Measurements from ENCODE around the gene KLHL4. TPM values are rescaled to one million over a fixed set of nuclear protein-coding genes. Genes with fewer than 3 reads are reported as not detected.
"Not testable (repeated sequence)": the region's sequence is repeated elsewhere in the genome, so short reads cannot be mapped to it uniquely, and the experiment has no call there.

KLHL4 gene
- total RNA-seq, 4 donors from 2014 or later = 0.08 to 0.32 TPM; not detected in 2

DNA sequence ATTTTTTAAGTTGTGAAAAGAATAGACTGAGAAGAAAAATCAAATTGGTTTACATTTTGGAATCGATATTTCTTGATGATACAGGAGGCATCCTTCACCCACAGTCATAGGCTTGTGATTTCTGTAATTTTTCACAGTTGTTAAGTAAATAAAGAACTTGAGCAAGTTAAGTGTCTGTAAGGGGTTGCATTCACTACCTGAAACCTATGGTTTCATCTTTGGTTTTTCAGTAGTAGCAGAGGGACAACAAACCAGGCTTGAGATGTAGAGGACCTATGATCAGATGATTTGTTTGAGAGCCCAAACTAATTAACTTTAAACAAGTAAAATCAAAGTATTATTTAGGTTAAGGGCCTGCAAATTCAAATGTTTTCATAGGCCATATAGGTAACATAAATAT, 175.6 kb downstream of the KLHL4 start:
- no peak overlapping the region for H3K27ac ChIP-seq
- no peaks in the 10 kb centered on the region for H3K36me3 ChIP-seq
- no peaks in the 10 kb centered on the region for H3K27me3 ChIP-seq
- H3K4me3 ChIP-seq = no peak overlapping the region
- no peaks in the 10 kb centered on the region for H3K4me1 ChIP-seq
- no peaks in the 10 kb centered on the region for H3K9me3 ChIP-seq
- WGBS = 80% methylated on average over 1 of the region's 1 CpG
- no peak for DNase-seq (ENCODE audit: low spot score in 2 of 2)
- TF ChIP-seq POLR2AphosphoS5 (IDR thresholded peaks at IDR 0.05) (no peak), EP300 (IDR thresholded peaks at IDR 0.05) (no peak), POLR2A (IDR thresholded peaks at IDR 0.05) (no peak)
- TF ChIP-seq, protein P1, sequence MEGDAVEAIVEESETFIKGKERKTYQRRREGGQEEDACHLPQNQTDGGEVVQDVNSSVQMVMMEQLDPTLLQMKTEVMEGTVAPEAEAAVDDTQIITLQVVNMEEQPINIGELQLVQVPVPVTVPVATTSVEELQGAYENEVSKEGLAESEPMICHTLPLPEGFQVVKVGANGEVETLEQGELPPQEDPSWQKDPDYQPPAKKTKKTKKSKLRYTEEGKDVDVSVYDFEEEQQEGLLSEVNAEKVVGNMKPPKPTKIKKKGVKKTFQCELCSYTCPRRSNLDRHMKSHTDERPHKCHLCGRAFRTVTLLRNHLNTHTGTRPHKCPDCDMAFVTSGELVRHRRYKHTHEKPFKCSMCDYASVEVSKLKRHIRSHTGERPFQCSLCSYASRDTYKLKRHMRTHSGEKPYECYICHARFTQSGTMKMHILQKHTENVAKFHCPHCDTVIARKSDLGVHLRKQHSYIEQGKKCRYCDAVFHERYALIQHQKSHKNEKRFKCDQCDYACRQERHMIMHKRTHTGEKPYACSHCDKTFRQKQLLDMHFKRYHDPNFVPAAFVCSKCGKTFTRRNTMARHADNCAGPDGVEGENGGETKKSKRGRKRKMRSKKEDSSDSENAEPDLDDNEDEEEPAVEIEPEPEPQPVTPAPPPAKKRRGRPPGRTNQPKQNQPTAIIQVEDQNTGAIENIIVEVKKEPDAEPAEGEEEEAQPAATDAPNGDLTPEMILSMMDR (IDR thresholded peaks at IDR 0.05) = no peak

GRCh38 chrX:87697409-87697808, 179.8 kb downstream of the KLHL4 start:
- TF ChIP-seq POLR2A (IDR thresholded peaks at IDR 0.05) (no peak), POLR2AphosphoS5 (IDR thresholded peaks at IDR 0.05) (no peak), EP300 (IDR thresholded peaks at IDR 0.05) (no peak)
- TF ChIP-seq, protein P1 (IDR thresholded peaks at IDR 0.05) = no peak
- Histone ChIP-seq H3K9me3 (no peaks in the 10 kb centered on the region), H3K4me1 (no peaks in the 10 kb centered on the region), H3K4me3 (no peak overlapping the region), H3K27ac (no peak overlapping the region), H3K27me3 (no peaks in the 10 kb centered on the region), H3K36me3 (no peaks in the 10 kb centered on the region)
- DNase-seq (ENCODE audit: low spot score in 2 of 2) = no peak
- WGBS = 48% methylated on average over 1 of the region's 1 CpG

DNA sequence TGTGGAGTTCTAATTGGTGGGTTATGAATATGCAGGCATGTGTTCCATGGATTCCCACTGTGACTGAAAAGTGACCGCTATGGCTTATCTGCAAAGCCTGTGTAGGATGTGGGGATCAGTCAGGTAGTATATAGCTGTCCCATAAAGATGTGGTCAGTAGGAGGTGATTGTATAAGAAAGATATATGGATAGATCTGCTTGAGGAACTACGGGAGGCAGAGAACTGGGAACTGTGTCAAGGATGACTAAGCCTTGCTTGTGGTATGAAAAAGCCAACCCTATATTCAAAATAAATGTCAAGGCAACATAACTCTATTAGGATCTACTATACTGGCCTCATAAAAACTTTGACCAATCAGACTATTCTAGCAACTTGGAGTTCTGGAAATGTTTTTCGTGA, 185.2 kb downstream of the KLHL4 start:
- Histone ChIP-seq H3K4me3 (no peak overlapping the region), H3K27ac (no peak overlapping the region), H3K9me3 (no peaks in the 10 kb centered on the region), H3K36me3 (no peaks in the 10 kb centered on the region), H3K27me3 (no peaks in the 10 kb centered on the region), H3K4me1 (no peaks in the 10 kb centered on the region)
- WGBS = 56% methylated on average over 3 of the region's 3 CpGs
- no peak for TF ChIP-seq EP300 (IDR thresholded peaks at IDR 0.05)
- TF ChIP-seq, protein P1 (IDR thresholded peaks at IDR 0.05) = no peak
- no peak for TF ChIP-seq POLR2AphosphoS5 (IDR thresholded peaks at IDR 0.05)
- no peak for TF ChIP-seq POLR2A (IDR thresholded peaks at IDR 0.05)
- DNase-seq (ENCODE audit: low spot score in 2 of 2) = no peak

DNA sequence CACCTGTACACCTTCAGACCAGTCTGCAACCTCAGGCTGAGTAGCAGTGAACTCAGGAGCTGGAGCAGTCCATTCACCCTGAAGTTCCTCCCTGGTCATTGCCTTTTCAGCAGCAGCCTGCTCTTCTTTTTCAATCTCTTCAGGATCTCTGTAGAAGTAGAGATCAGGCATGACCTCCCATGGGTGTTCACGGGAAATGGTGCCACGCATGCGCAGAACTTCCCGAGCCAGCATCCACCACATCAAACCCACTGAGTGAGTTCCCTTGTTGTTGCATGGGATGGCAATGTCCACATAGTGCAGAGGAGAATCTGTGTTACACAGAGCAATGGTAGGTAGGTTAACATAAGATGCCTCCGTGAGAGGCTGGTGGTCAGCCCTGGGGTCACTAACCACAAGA, 185.9 kb downstream of the KLHL4 start:
- not testable (repeated sequence) for H3K27ac ChIP-seq; H3K9me3 ChIP-seq; H3K4me3 ChIP-seq; H3K36me3 ChIP-seq; H3K27me3 ChIP-seq; DNase-seq (ENCODE audit: low spot score in 2 of 2); H3K4me1 ChIP-seq
- 70% methylated on average over 4 of the region's 5 CpGs for WGBS

- Histone ChIP-seq H3K36me3 (no peaks in the 10 kb centered on the region), H3K4me3 (no peak overlapping the region), H3K4me1 (no peaks in the 10 kb centered on the region), H3K27me3 (no peaks in the 10 kb centered on the region), H3K27ac (no peak overlapping the region), H3K9me3 (no peaks in the 10 kb centered on the region)
- DNase-seq (ENCODE audit: low spot score in 2 of 2) = no peak
- 76% methylated on average over 2 of the region's 2 CpGs for WGBS
- TF ChIP-seq POLR2A (IDR thresholded peaks at IDR 0.05) (no peak), POLR2AphosphoS5 (IDR thresholded peaks at IDR 0.05) (no peak), EP300 (IDR thresholded peaks at IDR 0.05) (no peak)
- TF ChIP-seq, protein P1 (IDR thresholded peaks at IDR 0.05) = no peak
Observed at GRCh38 chrX:87706134-87706533, 188.5 kb downstream of the KLHL4 start.

- no peak for DNase-seq (ENCODE audit: low spot score in 2 of 2)
- 97% methylated on average over 1 of the region's 1 CpG for WGBS
- TF ChIP-seq POLR2AphosphoS5 (IDR thresholded peaks at IDR 0.05) = no peak
- no peak for TF ChIP-seq EP300 (IDR thresholded peaks at IDR 0.05)
- Histone ChIP-seq H3K9me3 (no peaks in the 10 kb centered on the region), H3K27ac (no peak overlapping the region), H3K36me3 (no peaks in the 10 kb centered on the region), H3K27me3 (no peaks in the 10 kb centered on the region), H3K4me3 (no peak overlapping the region), H3K4me1 (no peaks in the 10 kb centered on the region)
Observed at GRCh38 chrX:87710580-87710979, 193.0 kb downstream of the KLHL4 start.
